IPS-18a (cell line): ENCODE results near the gene KSR2.
"Not testable (repeated sequence)": the region's sequence is repeated elsewhere in the genome, so short reads cannot be mapped to it uniquely, and the experiment has no call there.

Experiments
- H3K27ac ChIP-seq: one replicate; pipeline ENCODE4 v1.5.1; 2013; ENCODE audit warnings: low read length
- H3K27me3 ChIP-seq: one replicate; pipeline ENCODE4 v1.6.1; 2013; ENCODE audit warnings: mild to moderate bottlenecking, low read length; ENCODE audit not compliant: control insufficient read depth, insufficient read depth
- H3K36me3 ChIP-seq: one replicate; pipeline ENCODE4 v1.6.1; 2013; ENCODE audit warnings: low read depth, low read length; ENCODE audit not compliant: control insufficient read depth
- H3K4me1 ChIP-seq: one replicate; pipeline ENCODE4 v1.6.1; 2013; ENCODE audit warnings: low read depth, low read length; ENCODE audit not compliant: control insufficient read depth
- H3K4me3 ChIP-seq: one replicate; pipeline ENCODE4 v1.5.1; 2013; ENCODE audit warnings: low read length
- H3K9ac ChIP-seq: one replicate; pipeline ENCODE4 v1.6.1; 2013; ENCODE audit warnings: mild to moderate bottlenecking, low read length, moderate library complexity
- H3K9me3 ChIP-seq: one replicate; pipeline ENCODE4 v1.6.1; 2013; ENCODE audit warnings: low read depth, low read length; ENCODE audit not compliant: control insufficient read depth

KSR2 gene

DNA sequence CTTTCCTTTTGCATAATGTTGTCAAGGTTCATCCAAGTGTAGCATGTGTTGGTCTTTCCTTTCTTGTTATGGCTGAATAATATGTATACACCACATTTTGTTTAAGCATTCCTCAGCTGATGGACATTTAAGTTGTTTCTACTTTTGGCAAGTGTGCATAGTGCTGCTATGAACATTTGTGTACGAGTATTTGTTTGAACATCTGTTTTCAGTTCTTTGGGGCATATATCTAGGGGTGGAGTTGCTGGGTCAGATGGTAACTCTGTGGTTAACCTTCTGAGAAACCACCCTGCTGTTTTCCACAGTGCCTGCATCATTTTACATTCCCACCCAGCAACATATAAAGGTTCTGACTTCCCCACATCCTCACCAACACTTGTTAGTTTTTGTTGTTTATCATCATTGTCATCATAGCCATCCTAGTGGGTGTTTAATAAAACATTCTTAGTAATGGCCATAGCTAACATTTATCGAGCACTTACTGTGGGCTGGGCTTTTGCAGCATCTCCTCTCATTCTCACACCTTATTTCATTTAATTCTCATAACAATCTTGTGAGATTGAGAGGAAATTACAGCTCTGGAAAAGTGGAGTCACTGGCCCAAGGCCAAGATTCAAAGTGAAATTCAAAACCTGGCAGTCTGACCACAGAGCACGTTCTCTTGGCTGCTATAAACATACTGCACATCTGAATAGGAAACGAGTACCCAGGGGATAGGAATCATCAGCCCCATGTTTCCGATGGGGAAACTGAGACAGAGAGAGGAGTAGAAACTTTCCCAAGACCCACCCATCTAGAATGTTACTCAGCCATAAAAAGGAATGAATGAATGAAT, 193.6 kb downstream of the KSR2 start:
- Histone ChIP-seq H3K9me3 (no peaks in the 10 kb centered on the region), H3K27ac (no peak overlapping the region)

DNA sequence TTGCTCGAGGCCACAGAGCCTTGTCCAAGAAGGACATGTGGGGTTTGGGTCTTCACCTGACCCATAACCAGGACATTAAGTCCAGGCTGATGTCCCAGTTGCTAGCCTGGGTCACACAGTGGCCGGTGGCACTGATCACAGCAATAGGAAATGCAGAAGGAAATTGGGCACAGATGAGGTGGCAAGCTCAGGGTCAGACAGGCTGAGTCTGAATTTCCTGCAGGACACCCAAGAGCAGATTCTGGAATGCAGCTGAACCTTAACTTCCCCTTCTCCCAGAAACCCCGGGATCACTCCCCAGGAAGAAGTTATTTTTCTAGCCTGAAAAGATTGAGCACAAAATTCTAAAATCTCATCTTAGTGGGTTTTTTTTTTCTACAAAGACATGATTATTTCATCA, 199.9 kb downstream of the KSR2 start:
- Histone ChIP-seq H3K4me1 (no peaks in the 10 kb centered on the region), H3K27ac (no peak overlapping the region), H3K9me3 (peaks cover 4% of the 10 kb centered on the region), H3K27me3 (no peaks in the 10 kb centered on the region), H3K4me3 (no peak overlapping the region), H3K9ac (no peak overlapping the region), H3K36me3 (no peaks in the 10 kb centered on the region)

More for the DNA sequence above, 193.6 kb downstream of the KSR2 start:
- no peaks in the 10 kb centered on the region for H3K27me3 ChIP-seq
- H3K4me1 ChIP-seq = no peaks in the 10 kb centered on the region
- H3K9ac ChIP-seq = no peak overlapping the region
- no peak overlapping the region for H3K4me3 ChIP-seq
- H3K36me3 ChIP-seq = no peaks in the 10 kb centered on the region

GRCh38 chr12:117766008-117766407, 202.8 kb downstream of the KSR2 start:
- Histone ChIP-seq H3K27ac (no peak overlapping the region), H3K9ac (no peak overlapping the region), H3K4me1 (no peaks in the 10 kb centered on the region), H3K27me3 (no peaks in the 10 kb centered on the region), H3K4me3 (no peak overlapping the region), H3K36me3 (no peaks in the 10 kb centered on the region), H3K9me3 (peaks cover 4% of the 10 kb centered on the region)

DNA sequence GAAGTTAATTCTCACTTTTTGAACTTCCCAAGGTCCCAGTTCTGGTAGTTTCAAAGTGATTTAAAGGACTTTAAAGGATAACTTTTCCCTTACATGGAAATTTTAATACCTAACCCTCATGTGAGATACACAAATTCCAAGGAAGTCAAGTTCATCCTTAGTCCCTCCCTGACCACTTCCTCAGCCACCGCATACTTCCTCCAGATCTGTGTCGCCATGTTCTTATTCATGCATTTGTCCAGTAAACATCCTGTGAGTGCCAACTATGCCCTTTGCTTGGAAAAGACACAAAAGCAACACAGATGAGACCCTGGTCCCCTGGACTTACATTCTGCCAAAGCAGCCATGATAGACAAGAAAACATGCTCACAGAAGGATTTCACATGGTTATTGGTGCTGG, 206.6 kb downstream of the KSR2 start:
- H3K9me3 ChIP-seq = peaks cover 4% of the 10 kb centered on the region
- H3K4me1 ChIP-seq = no peaks in the 10 kb centered on the region
- H3K4me3 ChIP-seq = no peak overlapping the region

GRCh38 chr12:117761528-117762100, 207.2 kb downstream of the KSR2 start:
- Histone ChIP-seq H3K4me1 (no peaks in the 10 kb centered on the region), H3K9me3 (peaks cover 4% of the 10 kb centered on the region), H3K9ac (no peak overlapping the region), H3K4me3 (no peak overlapping the region), H3K27me3 (no peaks in the 10 kb centered on the region), H3K36me3 (no peaks in the 10 kb centered on the region), H3K27ac (no peak overlapping the region)

More for the DNA sequence above, 206.6 kb downstream of the KSR2 start:
- H3K27me3 ChIP-seq = no peaks in the 10 kb centered on the region
- no peak overlapping the region for H3K27ac ChIP-seq
- no peak overlapping the region for H3K9ac ChIP-seq
- H3K36me3 ChIP-seq = no peaks in the 10 kb centered on the region

- Histone ChIP-seq H3K9me3 (peaks cover 2% of the 10 kb centered on the region), H3K27me3 (no peaks in the 10 kb centered on the region), H3K9ac (no peak overlapping the region), H3K4me3 (no peak overlapping the region), H3K4me1 (no peaks in the 10 kb centered on the region), H3K27ac (no peak overlapping the region), H3K36me3 (no peaks in the 10 kb centered on the region)
These were observed 207.8 kb downstream of the KSR2 start for GRCh38 chr12:117760990-117761389.

DNA sequence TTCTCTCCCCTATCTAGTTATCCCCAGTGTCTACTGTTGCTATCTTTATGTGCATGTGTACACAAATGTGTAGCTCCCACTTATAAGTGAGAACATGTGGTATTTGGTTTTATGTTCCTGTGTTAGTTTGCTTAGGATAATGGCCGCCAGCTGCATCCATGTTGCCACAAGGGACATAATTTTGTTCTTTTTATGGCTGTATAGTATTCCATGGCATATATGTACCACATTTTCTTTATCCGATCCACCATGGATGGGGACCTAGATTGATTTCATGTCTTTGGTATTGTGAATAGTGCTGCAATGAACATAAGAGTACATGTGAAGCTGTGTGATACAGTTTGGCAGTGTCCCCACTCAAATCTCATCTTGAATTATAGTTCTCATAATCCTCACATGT, 218.1 kb downstream of the KSR2 start:
- H3K36me3 ChIP-seq = no peaks in the 10 kb centered on the region

GRCh38 chr12:117749431-117749830, 219.4 kb downstream of the KSR2 start:
- no peaks in the 10 kb centered on the region for H3K9me3 ChIP-seq
- H3K9ac ChIP-seq = no peak overlapping the region
- H3K36me3 ChIP-seq = no peaks in the 10 kb centered on the region
- H3K4me1 ChIP-seq = no peaks in the 10 kb centered on the region
- no peaks in the 10 kb centered on the region for H3K27me3 ChIP-seq
- no peak overlapping the region for H3K4me3 ChIP-seq
- H3K27ac ChIP-seq = no peak overlapping the region

More for the DNA sequence above, 218.1 kb downstream of the KSR2 start:
- Histone ChIP-seq H3K9ac (no peak overlapping the region), H3K4me1 (no peaks in the 10 kb centered on the region), H3K9me3 (no peaks in the 10 kb centered on the region), H3K27me3 (no peaks in the 10 kb centered on the region), H3K4me3 (no peak overlapping the region), H3K27ac (no peak overlapping the region)

DNA sequence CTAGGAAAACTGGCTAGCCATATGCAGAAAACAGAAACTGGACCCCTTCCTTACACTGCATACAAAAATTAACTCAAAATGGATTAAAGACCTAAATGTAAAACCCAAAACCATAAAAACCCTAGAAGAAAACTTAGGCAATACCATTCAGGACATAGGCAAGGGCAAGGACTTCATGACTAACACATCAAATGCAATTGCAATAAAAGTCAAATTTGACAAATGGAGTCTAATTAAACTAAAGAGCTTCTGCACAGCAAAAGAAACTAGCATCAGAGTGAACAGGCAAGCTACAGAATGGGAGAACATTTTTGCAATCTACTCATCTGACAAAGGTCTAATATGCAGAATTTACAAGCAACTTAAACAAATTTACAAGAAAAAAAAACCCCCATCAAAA, 222.4 kb downstream of the KSR2 start:
- H3K36me3 ChIP-seq, H3K9me3 ChIP-seq, H3K27ac ChIP-seq, H3K27me3 ChIP-seq, H3K9ac ChIP-seq, H3K4me1 ChIP-seq, H3K4me3 ChIP-seq: not testable (repeated sequence)

GRCh38 chr12:117744418-117744817, 224.4 kb downstream of the KSR2 start:
- no peak overlapping the region for H3K4me3 ChIP-seq
- H3K9ac ChIP-seq = no peak overlapping the region
- H3K27ac ChIP-seq = no peak overlapping the region

DNA sequence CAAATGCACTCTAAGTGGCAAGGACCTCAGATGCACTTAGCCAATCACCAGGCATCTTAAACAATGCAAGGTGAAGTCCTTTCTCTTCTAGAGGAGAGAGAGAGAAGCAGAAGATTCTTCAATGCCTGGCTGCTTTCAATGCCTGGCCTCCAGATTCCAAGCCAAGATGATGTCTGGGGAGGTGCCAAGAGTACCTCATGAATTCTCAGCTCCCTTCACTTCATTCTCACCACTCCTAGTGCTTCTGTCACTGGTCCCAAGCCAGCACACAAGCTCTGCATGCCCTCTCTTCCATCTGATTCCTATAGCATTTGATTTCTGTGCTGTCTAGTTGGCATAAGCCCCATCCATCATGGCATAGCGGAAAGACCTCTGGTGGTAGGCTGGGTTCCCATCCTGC, 225.0 kb downstream of the KSR2 start:
- no peak overlapping the region for H3K27ac ChIP-seq

More at GRCh38 chr12:117744418-117744817, 224.4 kb downstream of the KSR2 start:
- no peaks in the 10 kb centered on the region for H3K27me3 ChIP-seq
- H3K4me1 ChIP-seq = no peaks in the 10 kb centered on the region
- H3K36me3 ChIP-seq = no peaks in the 10 kb centered on the region
- H3K9me3 ChIP-seq = no peaks in the 10 kb centered on the region

GRCh38 chr12:117742721-117743120, 226.1 kb downstream of the KSR2 start:
- H3K9me3 ChIP-seq = no peaks in the 10 kb centered on the region
- no peak overlapping the region for H3K27ac ChIP-seq
- no peaks in the 10 kb centered on the region for H3K27me3 ChIP-seq
- H3K9ac ChIP-seq = no peak overlapping the region
- no peaks in the 10 kb centered on the region for H3K36me3 ChIP-seq
- no peak overlapping the region for H3K4me3 ChIP-seq
- H3K4me1 ChIP-seq = peaks cover 2% of the 10 kb centered on the region

More for the DNA sequence above, 225.0 kb downstream of the KSR2 start:
- H3K4me3 ChIP-seq = no peak overlapping the region
- H3K36me3 ChIP-seq = no peaks in the 10 kb centered on the region
- H3K27me3 ChIP-seq = no peaks in the 10 kb centered on the region
- H3K4me1 ChIP-seq = no peaks in the 10 kb centered on the region
- H3K9ac ChIP-seq = no peak overlapping the region
- no peaks in the 10 kb centered on the region for H3K9me3 ChIP-seq
